Peyer's patch (tissue), 4 donors: ENCODE measurements around the gene TXLNB. TPM values are rescaled to one million over a fixed set of nuclear protein-coding genes. Genes with fewer than 3 reads are reported as not detected.
"Not testable (repeated sequence)": the region's sequence is repeated elsewhere in the genome, so short reads cannot be mapped to it uniquely, and the experiment has no call there.

Source experiments
- DNase-seq, 3 donors: peaks; one replicate each; pipeline ENCODE4 v3.0.0-alpha.2; 2017 to 2019
- H3K27ac ChIP-seq, 4 donors: fragments of 200-600 bp; sonication (generic); one replicate each; pipeline ENCODE4 v1.5.1; 2016 to 2019
- H3K27me3 ChIP-seq, 2 donors: fragments of 200-600 bp; sonication (generic); one replicate each; pipeline ENCODE4 v1.5.1; 2019
- H3K36me3 ChIP-seq, 3 donors: fragments of 200-600 bp; sonication (generic); one replicate each; pipeline ENCODE4 v1.5.1; 2016 to 2019
- H3K4me1 ChIP-seq, 4 donors: fragments of 200-600 bp; sonication (generic); one replicate each; pipeline ENCODE4 v1.5.1; 2016 to 2019
- H3K4me3 ChIP-seq, 4 donors: fragments of 200-600 bp; sonication (generic); 1 replicate in 3 of 4; 2 replicates in 1 of 4; pipeline ENCODE4 v1.5.1; 2016 to 2019; ENCODE audit warnings: mild to moderate bottlenecking in 1 of 4
- H3K9me3 ChIP-seq, 4 donors: fragments of 200-600 bp; sonication (generic); one replicate each; pipeline ENCODE4 v1.5.1; 2016 to 2019; ENCODE audit warnings: mild to moderate bottlenecking in 1 of 4
- POLR2A ChIP-seq, 2 donors: fragments of 450-650 bp; IDR thresholded peaks; one replicate each; pipeline ENCODE4 v1.5.1; 2017; ENCODE audit warnings: antibody characterized with exemption in 2 of 2, mild to moderate bottlenecking in 2 of 2, moderate library complexity in 2 of 2
- total RNA-seq, 4 donors: library from RNA; depleted of rRNA; stranded (reverse); fragments of >200 nt; gene quantifications; one replicate each; pipeline ENCODE4 v1.1.0, GENCODE V29; 2016
- TF ChIP-seq, protein P1 (sequence below), 6 experiments: fragments of 450-650 bp in 4 of 6; fragments of 200-600 bp in 2 of 6; sonication (generic) in 1 of 6; IDR thresholded peaks; one replicate each; pipeline ENCODE4 v1.5.1; 2017 to 2019; ENCODE audit warnings: antibody characterized with exemption in 6 of 6, mild to moderate bottlenecking in 3 of 6, moderate library complexity in 1 of 6

The TXLNB gene
- total RNA-seq, 4 donors from 2014 or later, result 0.54 to 1.7 (median 1.0) TPM; not detected in 1

- TF ChIP-seq POLR2A (IDR thresholded peaks at IDR 0.05), result no peak
- TF ChIP-seq, protein P1, sequence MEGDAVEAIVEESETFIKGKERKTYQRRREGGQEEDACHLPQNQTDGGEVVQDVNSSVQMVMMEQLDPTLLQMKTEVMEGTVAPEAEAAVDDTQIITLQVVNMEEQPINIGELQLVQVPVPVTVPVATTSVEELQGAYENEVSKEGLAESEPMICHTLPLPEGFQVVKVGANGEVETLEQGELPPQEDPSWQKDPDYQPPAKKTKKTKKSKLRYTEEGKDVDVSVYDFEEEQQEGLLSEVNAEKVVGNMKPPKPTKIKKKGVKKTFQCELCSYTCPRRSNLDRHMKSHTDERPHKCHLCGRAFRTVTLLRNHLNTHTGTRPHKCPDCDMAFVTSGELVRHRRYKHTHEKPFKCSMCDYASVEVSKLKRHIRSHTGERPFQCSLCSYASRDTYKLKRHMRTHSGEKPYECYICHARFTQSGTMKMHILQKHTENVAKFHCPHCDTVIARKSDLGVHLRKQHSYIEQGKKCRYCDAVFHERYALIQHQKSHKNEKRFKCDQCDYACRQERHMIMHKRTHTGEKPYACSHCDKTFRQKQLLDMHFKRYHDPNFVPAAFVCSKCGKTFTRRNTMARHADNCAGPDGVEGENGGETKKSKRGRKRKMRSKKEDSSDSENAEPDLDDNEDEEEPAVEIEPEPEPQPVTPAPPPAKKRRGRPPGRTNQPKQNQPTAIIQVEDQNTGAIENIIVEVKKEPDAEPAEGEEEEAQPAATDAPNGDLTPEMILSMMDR (IDR thresholded peaks at IDR 0.05), result peak in 2 of 6 experiments; percentile 9 to 25
- H3K9me3 ChIP-seq, result peaks cover 0 to 3% (median 0%) of the 10 kb centered on the region in 4 donors
- no peak for DNase-seq
- H3K4me3 ChIP-seq, result no peak overlapping the region
- H3K36me3 ChIP-seq, result no peaks in the 10 kb centered on the region
- no peaks in the 10 kb centered on the region for H3K4me1 ChIP-seq
- no peaks in the 10 kb centered on the region for H3K27me3 ChIP-seq
- H3K27ac ChIP-seq, result no peak overlapping the region
These were observed 61.4 kb downstream of the TXLNB start for GRCh38 chr6:139230391-139230840.

- DNase-seq, H3K27me3 ChIP-seq, H3K9me3 ChIP-seq, H3K27ac ChIP-seq, H3K36me3 ChIP-seq, H3K4me1 ChIP-seq, H3K4me3 ChIP-seq: not testable (repeated sequence)
These were observed 63.4 kb downstream of the TXLNB start for GRCh38 chr6:139228387-139228786.

- peaks cover 0 to 2% (median 0%) of the 10 kb centered on the region in 4 donors for H3K4me1 ChIP-seq
- no peak overlapping the region for H3K4me3 ChIP-seq
- H3K27ac ChIP-seq, result peak overlapping the region in 3 of 4 donors; percentile 36 to 51 (median 49)
- no peaks in the 10 kb centered on the region for H3K36me3 ChIP-seq
- TF ChIP-seq, protein P1 (IDR thresholded peaks at IDR 0.05), result no peak
- no peak for TF ChIP-seq POLR2A (IDR thresholded peaks at IDR 0.05)
- DNase-seq, result no peak
- H3K27me3 ChIP-seq, result no peaks in the 10 kb centered on the region
- H3K9me3 ChIP-seq, result no peaks in the 10 kb centered on the region
These were observed 72.1 kb downstream of the TXLNB start for GRCh38 chr6:139219746-139220145.

GRCh38 chr6:139219271-139219729 is 72.5 kb downstream of the TXLNB start:
- no peaks in the 10 kb centered on the region for H3K27me3 ChIP-seq
- peak in 1 of 2 donors; percentile 24 for TF ChIP-seq POLR2A (IDR thresholded peaks at IDR 0.05)
- TF ChIP-seq, protein P1 (IDR thresholded peaks at IDR 0.05), result peak; percentile 54 to 90 (median 86)

DNA sequence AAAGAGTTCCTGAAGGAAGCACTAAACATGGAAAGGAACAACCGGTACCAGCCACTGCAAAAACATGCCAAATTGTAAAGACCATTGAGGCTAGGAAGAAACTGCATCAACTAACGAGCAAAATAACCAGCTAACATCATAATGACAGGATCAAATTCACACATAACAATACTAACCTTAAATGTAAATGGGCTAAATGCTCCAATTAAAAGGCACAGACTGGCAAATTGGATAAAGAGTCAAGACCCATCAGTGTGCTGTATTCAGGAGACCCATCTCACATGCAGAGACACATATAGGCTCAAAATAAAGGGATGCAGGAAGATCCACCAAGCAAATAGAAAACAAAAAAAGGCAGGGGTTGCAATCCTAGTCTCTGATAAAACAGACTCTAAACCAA is 79.3 kb downstream of the TXLNB start:
- not testable (repeated sequence) for H3K36me3 ChIP-seq, H3K4me1 ChIP-seq, H3K27me3 ChIP-seq, DNase-seq, H3K4me3 ChIP-seq, H3K27ac ChIP-seq, H3K9me3 ChIP-seq

More at GRCh38 chr6:139219271-139219729, 72.5 kb downstream of the TXLNB start:
- peak overlapping the region in 3 of 4 donors; percentile 36 to 51 (median 49) for H3K27ac ChIP-seq
- H3K9me3 ChIP-seq, result no peaks in the 10 kb centered on the region
- peak; percentile 76 to 93 (median 87) for DNase-seq
- H3K4me3 ChIP-seq, result no peak overlapping the region
- peaks cover 0 to 2% (median 0%) of the 10 kb centered on the region in 4 donors for H3K4me1 ChIP-seq
- no peaks in the 10 kb centered on the region for H3K36me3 ChIP-seq

DNA sequence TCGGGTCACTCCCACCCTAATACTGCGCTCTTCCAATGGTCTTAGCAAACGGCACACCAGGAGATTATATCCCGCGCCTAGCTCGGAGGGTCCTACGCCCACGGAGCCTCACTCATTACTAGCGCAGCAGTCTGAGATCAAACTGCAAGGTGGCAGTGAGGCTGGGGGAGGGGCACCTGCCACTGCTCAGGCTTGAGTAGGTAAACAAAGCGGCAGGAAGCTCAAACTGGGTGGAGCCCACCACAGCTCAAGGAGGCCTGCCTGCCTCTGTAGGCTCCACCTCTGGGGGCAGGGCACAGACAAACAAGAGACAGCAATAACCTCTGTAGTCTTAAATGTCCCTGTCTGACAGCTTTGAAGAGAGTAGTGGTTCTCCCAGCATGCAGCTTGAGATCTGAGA is 81.0 kb downstream of the TXLNB start:
- not testable (repeated sequence) for H3K36me3 ChIP-seq, H3K27ac ChIP-seq, H3K9me3 ChIP-seq, H3K4me3 ChIP-seq, DNase-seq, H3K4me1 ChIP-seq, H3K27me3 ChIP-seq

DNA sequence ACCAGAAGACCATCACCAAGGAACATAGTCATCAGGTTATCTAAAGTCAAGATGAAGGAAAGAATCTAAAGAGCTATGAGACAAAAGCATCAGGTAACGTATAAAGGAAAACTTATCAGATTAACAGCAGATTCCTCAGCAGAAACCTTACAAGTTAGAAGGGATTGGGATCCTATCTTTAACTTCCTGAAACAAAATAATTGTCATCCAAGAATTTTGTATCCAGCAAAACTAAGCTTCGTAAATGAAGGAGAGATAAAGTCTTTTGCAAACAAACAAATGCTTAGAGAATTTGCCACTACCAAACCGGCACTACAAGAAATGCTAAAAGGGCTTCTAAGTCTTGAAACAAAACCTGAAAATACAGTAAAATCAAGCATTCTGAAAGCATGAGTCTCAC is 86.0 kb downstream of the TXLNB start:
- Histone ChIP-seq H3K4me1 (no peaks in the 10 kb centered on the region), H3K9me3 (peaks cover 0 to 8% (median 4%) of the 10 kb centered on the region in 4 donors), H3K27ac (no peak overlapping the region), H3K4me3 (no peak overlapping the region), H3K36me3 (no peaks in the 10 kb centered on the region), H3K27me3 (no peaks in the 10 kb centered on the region)
- DNase-seq, result no peak
- no peak for TF ChIP-seq POLR2A (IDR thresholded peaks at IDR 0.05)
- TF ChIP-seq, protein P1 (IDR thresholded peaks at IDR 0.05), result no peak
